ENCODE measurements around the gene USP15. TPM values are rescaled to one million over a fixed set of nuclear protein-coding genes. Genes with fewer than 3 reads are reported as not detected.

The USP15 gene
- total and polyA plus RNA-seq, 2 of the 8 experiments (the other 6 are each of a cell fraction or from before 2014, with no cell fraction given), result 12.7 to 38.6 TPM

GRCh38 chr12:62294378-62294777 lies 34.2 kb downstream of the USP15 start:
- no peak overlapping the region for H3K23ac ChIP-seq (ENCODE audit: insufficient read length)
- peaks cover 2% of the 10 kb centered on the region for H3K79me1 ChIP-seq (ENCODE audit: low read depth, low read length)
- ChIA-PET POLR2A (ENCODE audit: partially characterized antibody) (no interaction called here), CTCF (ENCODE audit: partially characterized antibody) (no interaction called here)
- no peak for DNase-seq (ENCODE audit: low read depth in 1 of 2, low spot score in 2 of 2)
- no peak overlapping the region for H4K91ac ChIP-seq (replicated peaks; ENCODE audit: insufficient read length, low read length)
- H3K23me2 ChIP-seq (ENCODE audit: low read depth, low read length), result no peaks in the 10 kb centered on the region
- no peak overlapping the region for H2AFZ ChIP-seq (ENCODE audit: low read length)
- TF ChIP-seq KDM5A (IDR thresholded peaks at IDR 0.05; ENCODE audit: low read length) (no peak), SRF (IDR thresholded peaks at IDR 0.05; ENCODE audit: low read depth, low read length) (no peak), SIRT6 (IDR thresholded peaks at IDR 0.05; ENCODE audit: low read length) (no peak), SP4 (IDR thresholded peaks at IDR 0.05; ENCODE audit: low read length) (no peak), TAF1 (IDR thresholded peaks at IDR 0.05; ENCODE audit: low read depth, low read length) (no peak), BACH1 (IDR thresholded peaks at IDR 0.05; ENCODE audit: low read length) (no peak), TBP (IDR thresholded peaks at IDR 0.05; ENCODE audit: low read depth, low read length) (no peak), POU5F1 (IDR thresholded peaks at IDR 0.05; ENCODE audit: low read depth, low read length) (no peak), EZH2 (IDR thresholded peaks at IDR 0.05; ENCODE audit: low read depth, low read length, severe bottlenecking) (no peak), CBX5 (IDR thresholded peaks at IDR 0.05; ENCODE audit: low read depth, low read length) (no peak), SP1 (IDR thresholded peaks at IDR 0.05; ENCODE audit: low read depth, low read length) (no peak), ZNF274 (IDR thresholded peaks at IDR 0.05; ENCODE audit: borderline replicate concordance, extremely low read depth, low read length) (no peak)
- H3K27ac ChIP-seq (ENCODE audit: low read depth, low read length), result no peak overlapping the region
- H3K27me3 ChIP-seq (replicated peaks in 1 of 4; ENCODE audit: control insufficient read depth in 3 of 4, extremely low read depth in 1 of 4, insufficient read depth in 3 of 4, low read length in 3 of 4), result no peaks in the 10 kb centered on the region
- no peak overlapping the region for H2BK5ac ChIP-seq (ENCODE audit: low read depth, low read length)
- peaks cover 3 to 41% of the 10 kb centered on the region in 2 experiments for H3K79me2 ChIP-seq (ENCODE audit: control insufficient read depth in 1 of 2, insufficient read depth in 2 of 2, low read length in 2 of 2)
- no peak overlapping the region for H2BK120ac ChIP-seq (replicated peaks; ENCODE audit: low read depth, low read length)
- H3K36me3 ChIP-seq (ENCODE audit: control insufficient read depth in 2 of 4, insufficient read depth in 4 of 4, low read length in 3 of 4), result no peaks in the 10 kb centered on the region; a peak in 1 of 8 replicates
- H3K4me1 ChIP-seq (replicated peaks in 1 of 4; ENCODE audit: control insufficient read depth in 3 of 4, insufficient read depth in 4 of 4, low read length in 3 of 4), result peaks cover 0 to 11% (median 6%) of the 10 kb centered on the region in 4 experiments; a peak in 6 of 7 replicates
- no peak overlapping the region for H2AK5ac ChIP-seq (ENCODE audit: low read depth, low read length)
- H3K4me3 ChIP-seq (ENCODE audit: extremely low read depth in 1 of 4, insufficient read depth in 2 of 4, low read depth in 3 of 4, low read length in 4 of 4), result no peak overlapping the region
- no peak overlapping the region for H3K4me2 ChIP-seq (ENCODE audit: insufficient read depth in 1 of 2, low read depth in 2 of 2, low read length in 2 of 2)
- WGBS, 2 experiments (ENCODE audit: extremely low coverage in 1 of 2, insufficient coverage in 1 of 2, insufficient read length in 1 of 2, insufficient replicate concordance in 2 of 2, low coverage in 1 of 2, low lambda C conversion rate in 2 of 2, missing lambda C conversion rate in 1 of 2), result 92% methylated on average over 1 of the region's 1 CpG; no CpG with 5 or more reads in 1 of the 2 experiments
- no peak overlapping the region for H3K4ac ChIP-seq (replicated peaks; ENCODE audit: insufficient read length, low read depth, low read length)
- no peaks in the 10 kb centered on the region for H3K9me3 ChIP-seq (ENCODE audit: insufficient read depth in 2 of 2, low read depth in 1 of 2, low read length in 1 of 2)
- H3K56ac ChIP-seq (replicated peaks; ENCODE audit: insufficient read length, low read depth, low read length), result no peak overlapping the region
- H3K14ac ChIP-seq (ENCODE audit: insufficient read length), result no peak overlapping the region
- FAIRE-seq, result no peak
- H4K5ac ChIP-seq (ENCODE audit: insufficient read length, low read depth, low read length), result no peak overlapping the region
- H4K8ac ChIP-seq (ENCODE audit: extremely low read depth, insufficient read depth, low read length), result no peak overlapping the region
- no peak overlapping the region for H2BK20ac ChIP-seq (ENCODE audit: low read length)
- H2BK15ac ChIP-seq (ENCODE audit: low read length), result no peak overlapping the region
- H2BK12ac ChIP-seq (ENCODE audit: low read depth, low read length), result no peak overlapping the region
- no peak overlapping the region for H3K18ac ChIP-seq (ENCODE audit: extremely low read depth, low read length)
- H4K20me1 ChIP-seq (replicated peaks in 1 of 2; ENCODE audit: control insufficient read depth in 1 of 2, insufficient read depth in 2 of 2, low read length in 2 of 2), result peaks cover 0 to 2% of the 10 kb centered on the region in 2 experiments
- H3K9ac ChIP-seq (replicated peaks in 1 of 4; ENCODE audit: extremely low read depth in 1 of 4, low read depth in 3 of 4, low read length in 3 of 4), result no peak overlapping the region

Data from H1 (cell line).